HL-60 (cell line): ENCODE data around the gene IL1RAPL1. TPM values are rescaled to one million over a fixed set of nuclear protein-coding genes. Genes with fewer than 3 reads are reported as not detected.

Experiments used
- DNase-seq, 2 experiments: peaks; one replicate each; pipeline ENCODE4 v3.0.0-alpha.2; 2010 to 2020; ENCODE audit warnings: low read depth in 1 of 2, low spot score in 1 of 2
- H3K27ac ChIP-seq: fragments of 250-450 bp; sonication (Bioruptor Pico); replicated peaks from 2 replicates; pipeline ENCODE4 v1.5.1; 2020; ENCODE audit warnings: mild to moderate bottlenecking, moderate library complexity
- H3K27me3 ChIP-seq: fragments of 250-450 bp; sonication (Bioruptor Pico); 2 replicates; pipeline ENCODE4 v1.5.1; 2021; ENCODE audit warnings: mild to moderate bottlenecking, moderate library complexity; ENCODE audit not compliant: insufficient read depth, poor library complexity, severe bottlenecking
- H3K4me3 ChIP-seq: replicated peaks from 2 replicates; pipeline ENCODE4 v1.5.1; 2011; ENCODE audit warnings: mild to moderate bottlenecking, control low read depth, low read length; ENCODE audit not compliant: insufficient read depth
- GABPA ChIP-seq: IDR thresholded peaks from 2 replicates; pipeline ENCODE4 v1.6.1; 2012; ENCODE audit warnings: low read depth
- POLR2AphosphoS5 ChIP-seq: IDR thresholded peaks from 2 replicates; pipeline ENCODE4 v1.6.1; 2012; ENCODE audit warnings: low read depth
- SPI1 ChIP-seq: IDR thresholded peaks from 2 replicates; pipeline ENCODE4 v1.6.1; 2012; ENCODE audit warnings: low read depth, mild to moderate bottlenecking, borderline replicate concordance
- microRNA-seq: library from miRNA; unstranded; fragments of <30 nt; microRNA quantifications from one replicate; pipeline ENCODE4, GENCODE V29; 2018
- TF ChIP-seq, protein P1 (sequence below): IDR thresholded peaks from 2 replicates; pipeline ENCODE4 v1.6.1; 2012; ENCODE audit warnings: low read depth; ENCODE audit not compliant: insufficient replicate concordance
- TF ChIP-seq, protein P2 (sequence below): IDR thresholded peaks from one replicate; pipeline ENCODE4 v1.5.1; 2011; ENCODE audit warnings: low read length, control low read depth, inconsistent platforms; ENCODE audit not compliant: insufficient read depth

IL1RAPL1 gene

DNA sequence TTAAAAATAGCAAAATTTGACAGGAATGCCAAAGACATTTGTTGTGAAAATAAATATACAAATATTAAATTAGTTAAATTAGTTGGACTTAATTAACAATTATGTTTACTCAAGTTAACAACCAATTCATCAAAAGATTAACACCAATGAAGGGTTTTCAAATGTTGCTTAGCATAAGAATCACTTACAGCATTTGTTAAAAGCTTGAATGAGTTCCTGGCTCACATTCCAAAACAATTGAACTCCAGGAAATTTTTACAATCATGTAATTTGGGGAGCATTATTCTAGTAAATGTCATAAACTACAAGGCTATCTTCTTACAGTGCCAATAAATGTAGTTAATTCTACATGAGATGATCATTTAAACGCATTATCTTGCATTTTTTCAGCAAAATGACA, 1378.4 kb downstream of the IL1RAPL1 start:
- no peak overlapping the region for H3K27ac ChIP-seq
- no peak for TF ChIP-seq SPI1
- TF ChIP-seq, protein P1, sequence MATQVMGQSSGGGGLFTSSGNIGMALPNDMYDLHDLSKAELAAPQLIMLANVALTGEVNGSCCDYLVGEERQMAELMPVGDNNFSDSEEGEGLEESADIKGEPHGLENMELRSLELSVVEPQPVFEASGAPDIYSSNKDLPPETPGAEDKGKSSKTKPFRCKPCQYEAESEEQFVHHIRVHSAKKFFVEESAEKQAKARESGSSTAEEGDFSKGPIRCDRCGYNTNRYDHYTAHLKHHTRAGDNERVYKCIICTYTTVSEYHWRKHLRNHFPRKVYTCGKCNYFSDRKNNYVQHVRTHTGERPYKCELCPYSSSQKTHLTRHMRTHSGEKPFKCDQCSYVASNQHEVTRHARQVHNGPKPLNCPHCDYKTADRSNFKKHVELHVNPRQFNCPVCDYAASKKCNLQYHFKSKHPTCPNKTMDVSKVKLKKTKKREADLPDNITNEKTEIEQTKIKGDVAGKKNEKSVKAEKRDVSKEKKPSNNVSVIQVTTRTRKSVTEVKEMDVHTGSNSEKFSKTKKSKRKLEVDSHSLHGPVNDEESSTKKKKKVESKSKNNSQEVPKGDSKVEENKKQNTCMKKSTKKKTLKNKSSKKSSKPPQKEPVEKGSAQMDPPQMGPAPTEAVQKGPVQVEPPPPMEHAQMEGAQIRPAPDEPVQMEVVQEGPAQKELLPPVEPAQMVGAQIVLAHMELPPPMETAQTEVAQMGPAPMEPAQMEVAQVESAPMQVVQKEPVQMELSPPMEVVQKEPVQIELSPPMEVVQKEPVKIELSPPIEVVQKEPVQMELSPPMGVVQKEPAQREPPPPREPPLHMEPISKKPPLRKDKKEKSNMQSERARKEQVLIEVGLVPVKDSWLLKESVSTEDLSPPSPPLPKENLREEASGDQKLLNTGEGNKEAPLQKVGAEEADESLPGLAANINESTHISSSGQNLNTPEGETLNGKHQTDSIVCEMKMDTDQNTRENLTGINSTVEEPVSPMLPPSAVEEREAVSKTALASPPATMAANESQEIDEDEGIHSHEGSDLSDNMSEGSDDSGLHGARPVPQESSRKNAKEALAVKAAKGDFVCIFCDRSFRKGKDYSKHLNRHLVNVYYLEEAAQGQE: no peak
- TF ChIP-seq, protein P2, sequence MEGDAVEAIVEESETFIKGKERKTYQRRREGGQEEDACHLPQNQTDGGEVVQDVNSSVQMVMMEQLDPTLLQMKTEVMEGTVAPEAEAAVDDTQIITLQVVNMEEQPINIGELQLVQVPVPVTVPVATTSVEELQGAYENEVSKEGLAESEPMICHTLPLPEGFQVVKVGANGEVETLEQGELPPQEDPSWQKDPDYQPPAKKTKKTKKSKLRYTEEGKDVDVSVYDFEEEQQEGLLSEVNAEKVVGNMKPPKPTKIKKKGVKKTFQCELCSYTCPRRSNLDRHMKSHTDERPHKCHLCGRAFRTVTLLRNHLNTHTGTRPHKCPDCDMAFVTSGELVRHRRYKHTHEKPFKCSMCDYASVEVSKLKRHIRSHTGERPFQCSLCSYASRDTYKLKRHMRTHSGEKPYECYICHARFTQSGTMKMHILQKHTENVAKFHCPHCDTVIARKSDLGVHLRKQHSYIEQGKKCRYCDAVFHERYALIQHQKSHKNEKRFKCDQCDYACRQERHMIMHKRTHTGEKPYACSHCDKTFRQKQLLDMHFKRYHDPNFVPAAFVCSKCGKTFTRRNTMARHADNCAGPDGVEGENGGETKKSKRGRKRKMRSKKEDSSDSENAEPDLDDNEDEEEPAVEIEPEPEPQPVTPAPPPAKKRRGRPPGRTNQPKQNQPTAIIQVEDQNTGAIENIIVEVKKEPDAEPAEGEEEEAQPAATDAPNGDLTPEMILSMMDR: no peak
- TF ChIP-seq GABPA: no peak
- no peak for TF ChIP-seq POLR2AphosphoS5
- H3K27me3 ChIP-seq: no peaks in the 10 kb centered on the region
- no peak overlapping the region for H3K4me3 ChIP-seq
- DNase-seq: no peak

DNA sequence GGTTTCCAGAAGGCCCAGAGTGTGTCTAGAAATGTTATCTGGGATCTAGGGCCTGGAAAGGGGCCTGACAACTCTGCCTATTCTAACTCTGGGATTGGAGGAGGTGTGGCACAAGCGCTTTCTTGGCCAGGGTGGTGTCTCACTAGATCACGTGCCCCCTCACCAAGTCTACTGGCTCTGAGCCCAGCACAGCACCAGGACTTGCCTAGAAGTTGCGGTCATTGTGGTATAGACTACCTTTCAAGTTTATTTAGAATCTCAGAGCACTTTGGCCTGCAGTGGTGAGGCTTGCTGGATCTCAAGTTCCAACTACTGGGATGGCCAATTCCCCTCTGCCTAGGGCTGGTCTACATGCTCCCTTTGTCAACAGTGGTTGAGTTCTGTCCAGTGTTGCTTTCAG, 1404.8 kb downstream of the IL1RAPL1 start:
- no peak for DNase-seq
- TF ChIP-seq, protein P2: no peak
- TF ChIP-seq SPI1: no peak
- TF ChIP-seq, protein P1: no peak
- Histone ChIP-seq H3K27ac (no peak overlapping the region), H3K4me3 (no peak overlapping the region), H3K27me3 (no peaks in the 10 kb centered on the region)

DNA sequence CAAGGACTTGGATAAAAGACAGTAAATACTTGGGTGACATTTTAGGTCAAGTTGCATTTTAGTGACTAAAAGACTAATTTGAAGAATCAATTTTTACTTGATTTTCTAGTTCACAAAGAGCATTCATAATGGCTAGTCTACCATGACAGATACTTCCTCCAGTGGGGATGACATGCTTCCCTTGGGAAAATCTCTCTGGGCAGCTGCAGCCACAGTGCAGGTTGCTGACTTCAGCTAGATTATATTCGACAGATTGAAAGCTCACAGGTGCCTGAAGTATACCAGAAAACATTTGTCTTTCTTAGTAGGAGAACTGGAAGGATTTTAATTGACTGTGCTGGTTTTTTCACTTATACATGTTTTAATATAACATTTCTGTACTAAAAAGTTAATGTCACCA, 1418.6 kb downstream of the IL1RAPL1 start:
- TF ChIP-seq GABPA: no peak
- TF ChIP-seq, protein P2: no peak
- TF ChIP-seq, protein P1: no peak
- TF ChIP-seq POLR2AphosphoS5: no peak
- TF ChIP-seq SPI1: no peak
- no peak for DNase-seq
- Histone ChIP-seq H3K27ac (no peak overlapping the region), H3K4me3 (no peak overlapping the region), H3K27me3 (no peaks in the 10 kb centered on the region)

Small RNA genes lying within 50 kb of the gene (microRNA-seq; reads per million reads assigned to microRNA genes)
- not detected for gene MIR4666B
